CD4-positive, alpha-beta T cell treated with Interleukin-2 at 100 ng/mL for 4 hours (primary cell): ENCODE results near the gene ROR1.
"Not testable (repeated sequence)": the region's sequence is repeated elsewhere in the genome, so short reads cannot be mapped to it uniquely, and the experiment has no call there.

Experiments used
- DNase-seq: peaks from one replicate; pipeline ENCODE4 v3.0.0-alpha.2; 2020; ENCODE audit warnings: low spot score

The ROR1 gene

GRCh38 chr1:64187646-64188045 lies 413.8 kb downstream of the ROR1 start:
- no peak for DNase-seq

GRCh38 chr1:64192290-64192689 lies 418.5 kb downstream of the ROR1 start:
- DNase-seq = no peak

DNA sequence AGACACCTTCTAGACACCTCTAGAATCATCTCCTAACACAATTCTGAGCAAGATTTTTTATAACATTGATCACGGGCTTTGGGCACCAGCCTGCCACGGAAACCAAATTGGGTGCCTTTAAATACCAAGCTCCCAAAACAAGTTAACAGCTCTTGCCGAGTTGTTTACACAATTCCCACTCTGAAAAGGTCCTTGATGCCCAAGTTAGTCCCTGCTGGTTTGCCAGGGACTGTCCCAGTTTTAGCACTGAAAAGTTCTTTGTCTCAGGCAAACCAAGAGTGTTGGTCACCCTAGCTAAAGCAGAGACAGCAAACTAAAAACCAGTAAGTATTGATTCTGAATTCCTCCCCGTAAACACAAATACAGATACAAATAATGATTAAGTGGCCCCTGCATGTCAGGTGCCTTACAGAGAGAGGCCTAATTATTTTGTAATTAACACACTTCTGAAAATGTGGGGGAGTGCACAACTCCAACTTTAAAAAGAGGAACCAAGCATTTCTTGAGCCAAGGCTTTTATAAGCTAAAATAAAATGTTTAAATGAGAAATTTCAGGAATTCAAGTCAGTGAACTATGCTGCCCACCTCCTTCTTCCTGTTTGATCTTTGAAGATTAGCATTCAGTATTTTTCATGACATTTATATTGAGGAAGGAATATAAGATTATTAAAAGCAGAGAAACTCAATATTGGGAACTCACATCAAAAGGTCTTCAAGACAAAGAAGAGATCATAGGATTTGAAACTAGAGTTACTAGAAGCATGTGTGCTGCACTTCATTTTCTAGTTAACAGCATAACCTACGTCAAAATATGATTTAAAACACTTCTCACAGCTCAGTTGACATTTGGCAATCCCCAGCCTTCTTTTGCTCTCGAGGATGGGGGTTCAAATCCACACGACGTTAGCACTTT lies 420.6 kb downstream of the ROR1 start:
- DNase-seq = no peak

DNA sequence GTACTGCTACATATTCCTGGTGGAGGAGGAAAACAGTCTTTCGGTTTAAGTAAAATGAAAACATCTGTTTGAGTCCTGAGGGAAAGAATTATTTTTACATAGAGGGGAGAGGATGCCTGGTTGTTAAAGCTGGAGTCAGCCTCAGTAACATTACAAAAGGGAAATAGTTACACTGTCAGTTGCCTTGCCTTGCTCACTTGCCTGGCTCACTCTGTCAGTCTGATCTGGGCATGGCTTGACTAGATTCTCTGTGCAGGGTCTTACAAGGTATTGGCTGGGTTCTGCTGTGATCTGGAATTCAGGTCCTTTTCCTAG lies 421.2 kb downstream of the ROR1 start:
- no peak for DNase-seq

DNA sequence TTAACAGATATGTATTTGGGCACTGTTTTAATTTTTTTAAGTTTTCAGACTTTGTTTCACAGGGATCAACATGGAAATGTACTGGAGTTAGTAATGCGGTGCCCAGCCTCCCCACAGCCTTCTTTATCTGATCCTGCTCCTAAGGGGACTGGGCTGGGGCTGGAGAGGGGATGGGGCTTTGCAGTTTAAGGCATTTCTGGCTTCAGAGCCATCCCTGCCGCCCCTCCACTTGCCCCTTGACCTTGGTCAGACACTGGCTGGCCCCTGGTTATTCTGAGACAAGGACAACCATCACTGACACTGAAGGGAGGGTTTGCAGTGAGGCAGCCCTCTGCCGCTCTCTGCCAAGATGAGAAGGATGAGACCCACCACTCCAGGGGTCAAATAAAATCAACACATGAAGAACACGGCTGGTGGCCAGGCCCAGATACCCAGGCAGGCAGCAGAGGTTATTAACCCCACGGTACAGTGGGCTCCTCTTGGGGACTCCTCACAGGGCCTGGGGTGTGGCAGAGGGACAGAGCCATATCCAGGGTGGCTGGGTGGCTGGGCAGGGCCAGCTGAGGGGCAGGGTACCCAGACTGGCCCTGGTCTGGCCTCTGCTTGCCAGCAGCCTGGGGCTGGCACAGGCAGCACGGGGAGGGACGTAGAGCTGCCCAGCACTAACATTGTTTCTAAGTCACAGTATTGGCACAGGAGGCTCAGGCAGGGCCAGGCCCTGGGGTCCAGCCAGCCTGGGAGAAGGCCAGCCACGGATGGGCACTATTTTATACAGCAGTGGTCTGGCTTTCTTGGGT lies 422.5 kb downstream of the ROR1 start:
- no peak for DNase-seq

DNA sequence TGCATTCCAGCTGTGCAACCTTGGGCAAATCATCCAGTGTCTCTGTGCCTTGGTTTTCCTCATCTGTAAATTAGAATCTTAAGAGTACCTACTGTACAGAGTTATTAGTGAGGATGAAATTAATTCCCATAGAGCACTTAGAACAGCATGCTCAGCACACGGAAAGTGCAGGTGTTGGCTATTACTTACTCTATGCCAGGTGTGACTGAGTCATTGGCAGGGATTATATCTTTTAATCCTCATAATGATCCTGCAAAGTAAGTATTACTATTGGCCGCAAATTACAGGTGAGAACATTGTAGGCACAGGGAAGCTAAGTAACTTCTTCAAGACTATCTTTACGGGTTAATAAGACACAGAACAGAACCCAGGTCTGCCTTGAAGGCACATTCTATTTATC lies 423.3 kb downstream of the ROR1 start:
- no peak for DNase-seq

DNA sequence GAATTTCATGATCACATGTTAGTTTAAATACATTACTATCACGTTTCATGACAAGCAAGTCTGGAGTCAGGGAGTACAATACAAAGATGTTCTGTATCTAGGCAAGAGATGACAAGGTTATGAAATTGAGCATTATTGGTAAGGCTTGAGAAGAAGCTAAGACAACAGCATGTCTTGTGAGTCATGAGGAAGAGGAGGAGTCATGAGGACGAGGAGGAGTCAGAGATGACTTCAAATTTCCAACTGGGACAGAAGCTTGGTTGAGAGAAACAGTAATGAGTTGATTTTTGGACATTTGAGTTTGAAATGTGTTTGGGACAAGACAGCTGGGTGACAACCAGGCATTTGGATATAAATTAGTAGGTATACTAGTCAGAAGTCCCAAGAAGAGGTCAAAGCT lies 425.3 kb downstream of the ROR1 start:
- DNase-seq = no peak

GRCh38 chr1:64200064-64200463 lies 426.2 kb downstream of the ROR1 start:
- no peak for DNase-seq

- DNase-seq = no peak
Observed at GRCh38 chr1:64203420-64203819, 429.6 kb downstream of the ROR1 start, which contains the start of gene UBE2U. TSS of gene UBE2U (plus strand) at chr1:64203623. CDS start at chr1:64204051, 428 bp downstream.

DNA sequence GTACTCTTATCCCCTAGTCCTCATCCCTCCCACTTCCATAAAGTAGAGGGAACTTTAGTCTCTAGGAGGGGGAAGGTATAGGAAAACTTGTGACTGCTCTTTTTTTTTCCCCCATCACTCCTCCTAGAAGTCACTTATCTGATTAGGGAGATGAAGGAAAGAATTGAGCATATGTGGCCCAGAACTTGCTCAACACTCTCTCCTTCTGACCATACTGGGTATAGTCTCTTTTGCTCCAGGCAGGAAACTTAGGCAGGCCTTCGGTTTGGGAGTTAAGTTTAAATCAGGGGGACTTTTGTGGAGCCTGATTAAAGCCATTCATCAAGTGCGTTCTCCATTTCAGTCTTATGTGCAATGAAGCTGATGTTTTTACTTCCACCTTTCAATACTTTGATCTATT lies 435.4 kb downstream of the ROR1 start:
- no peak for DNase-seq

- DNase-seq = no peak
Observed at GRCh38 chr1:64212031-64212430, 438.2 kb downstream of the ROR1 start.

DNA sequence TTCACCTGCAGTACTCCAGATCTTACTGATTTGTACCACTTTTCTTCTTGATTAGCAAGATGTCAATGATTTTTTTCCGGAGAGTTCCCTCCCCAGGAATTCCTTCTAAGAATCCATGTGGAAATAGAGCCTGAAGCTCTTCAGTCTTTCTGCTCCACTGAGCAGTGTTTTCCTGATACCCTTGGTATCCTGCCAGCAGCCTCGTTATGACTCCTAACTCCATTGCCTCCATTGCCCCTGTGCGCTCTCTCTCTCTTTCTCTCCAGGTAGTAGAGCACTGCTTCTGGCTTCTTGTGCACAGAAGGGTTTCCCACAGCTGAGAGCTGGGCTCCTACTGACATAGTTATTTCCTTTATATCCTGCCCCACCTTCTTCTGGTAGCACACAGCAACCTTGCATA lies 441.8 kb downstream of the ROR1 start:
- no peak for DNase-seq

GRCh38 chr1:64220241-64220640 lies 446.4 kb downstream of the ROR1 start:
- DNase-seq = no peak

DNA sequence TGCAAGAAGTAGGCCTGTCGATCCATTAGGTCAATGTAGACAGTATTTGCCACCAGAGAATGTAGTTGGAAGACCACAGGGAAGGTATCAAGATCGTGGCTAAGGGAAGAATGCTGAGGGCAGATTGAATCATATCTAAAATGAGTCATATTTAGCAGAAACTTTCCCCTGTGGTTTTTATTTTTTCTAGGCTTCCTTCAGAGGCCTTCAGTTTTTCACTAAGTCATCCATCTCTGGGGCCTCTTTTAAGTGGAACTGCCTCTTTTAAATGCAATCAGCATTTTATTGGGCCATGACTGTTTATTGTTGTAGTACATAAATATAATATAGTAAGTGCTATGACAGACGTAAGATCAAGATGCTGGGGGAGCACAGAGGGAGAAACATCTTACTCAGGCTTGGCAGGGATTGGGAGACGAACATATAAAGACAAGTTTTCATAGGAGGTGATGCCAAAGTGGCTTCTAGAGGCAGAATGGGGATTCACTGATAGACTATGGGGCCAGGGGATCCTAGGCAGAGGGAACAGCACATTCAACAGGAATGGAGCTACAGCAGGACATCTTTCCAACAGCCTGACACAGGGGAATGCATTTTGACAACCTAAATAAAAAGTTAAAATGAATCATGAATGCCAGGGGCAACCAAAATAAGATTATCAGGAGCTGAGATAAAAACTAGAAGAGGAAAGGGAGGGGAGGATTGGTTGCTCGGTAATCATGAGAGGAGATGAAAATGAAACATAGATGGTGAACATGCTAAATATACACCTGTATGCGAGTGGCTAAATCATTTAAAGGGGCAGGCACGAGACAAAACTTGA lies 449.7 kb downstream of the ROR1 start:
- no peak for DNase-seq

DNA sequence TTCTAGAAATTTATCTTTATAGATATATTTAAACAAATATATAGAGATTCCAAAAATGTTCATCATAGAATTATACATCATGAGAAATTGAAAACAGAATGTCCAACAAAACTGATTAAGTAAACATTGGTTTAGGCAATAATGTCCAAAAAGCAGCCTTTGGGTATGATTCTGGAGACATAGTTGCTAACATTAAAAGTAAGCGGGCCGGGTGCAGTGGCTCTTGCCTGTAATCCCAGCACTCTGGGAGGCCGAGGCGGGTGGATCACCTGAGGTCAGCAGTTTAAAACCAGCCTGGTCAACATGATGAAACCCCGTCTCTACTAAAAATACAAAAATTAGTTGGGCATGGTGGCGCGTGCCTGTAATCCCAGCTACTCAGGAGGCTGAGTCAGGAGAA lies 450.4 kb downstream of the ROR1 start:
- not testable (repeated sequence) for DNase-seq

DNA sequence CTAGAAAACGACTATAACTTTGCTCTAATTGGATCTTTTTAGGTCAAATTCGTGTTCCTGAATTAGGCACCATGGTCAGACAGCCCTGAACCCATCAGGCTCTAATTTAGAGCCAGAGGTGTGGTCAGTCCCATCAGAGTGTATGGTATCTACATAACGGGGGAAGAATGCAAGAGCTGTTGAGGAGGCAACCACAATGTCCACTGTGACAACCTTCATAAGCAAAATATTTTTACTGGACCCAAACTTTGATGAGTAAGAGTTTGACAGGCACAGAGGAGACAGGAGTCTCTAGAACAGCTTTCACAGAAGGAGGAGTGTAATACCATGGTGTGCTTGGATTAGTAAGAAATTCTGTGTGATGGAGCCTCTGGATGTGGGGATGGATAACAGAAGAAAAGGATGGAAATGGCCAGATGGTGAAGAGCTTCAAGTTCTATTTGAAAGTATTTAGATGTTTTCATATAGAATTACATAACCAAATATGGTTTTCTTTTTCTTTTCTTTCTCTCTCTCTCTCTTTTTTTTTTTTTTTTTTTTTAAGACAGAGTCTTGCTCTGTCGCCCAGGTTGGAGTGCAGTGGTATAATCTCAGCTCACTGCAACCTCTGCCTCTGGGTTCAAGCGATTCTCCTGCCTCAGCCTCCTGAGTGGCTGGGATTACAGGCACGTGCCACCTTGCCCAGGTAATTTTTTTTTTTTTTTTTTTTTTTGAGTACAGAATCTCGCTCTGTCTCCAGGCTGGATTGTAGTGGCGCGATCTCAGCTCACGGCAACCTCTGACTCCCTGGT lies 454.5 kb downstream of the ROR1 start:
- DNase-seq = no peak

DNA sequence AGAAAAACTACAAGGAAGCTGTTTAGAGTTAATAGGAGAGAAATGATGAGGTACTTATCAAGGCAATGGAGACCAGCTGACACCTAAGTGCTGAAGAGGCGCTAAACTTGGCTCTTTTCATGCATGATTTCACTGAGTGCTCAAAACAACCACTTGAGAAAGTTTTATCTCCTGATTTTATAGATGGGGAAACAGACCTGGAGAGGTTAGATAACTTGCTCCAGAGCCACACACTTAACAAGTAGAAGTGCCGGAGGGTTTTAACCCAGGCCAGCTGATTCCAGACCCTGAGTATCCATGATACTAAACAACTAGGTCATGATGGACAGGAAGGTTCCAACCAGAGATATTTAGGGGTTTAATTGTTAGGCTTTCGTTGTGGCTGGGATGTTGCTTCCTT lies 455.5 kb downstream of the ROR1 start:
- DNase-seq = no peak
